Activated CD8-positive, alpha-beta T cell treated with anti-CD3 and anti-CD28 coated beads for 36 hours (primary cell): Measurements from ENCODE around the gene POFUT1. TPM values are rescaled to one million over a fixed set of nuclear protein-coding genes. Genes with fewer than 3 reads are reported as not detected.
"Not testable (repeated sequence)": the region's sequence is repeated elsewhere in the genome, so short reads cannot be mapped to it uniquely, and the experiment has no call there.

Source experiments
- ATAC-seq: fragments of 200-7000 bp; cut with Tn5 transposase; one replicate; pipeline ENCODE4 v1.10.0; 2021; ENCODE audit warnings: mild to moderate bottlenecking, moderate library complexity
- CTCF ChIA-PET: fragments of 350-600 bp; sonication (Branson Sonifier 250); formaldehyde crosslinking; loops from one replicate; lab custom pipeline; 2021; ENCODE audit warnings: antibody characterized with exemption; lab: Charles Lee
- POLR2A ChIA-PET: fragments of 350-600 bp; sonication (Branson Sonifier 250); formaldehyde crosslinking; loops from one replicate; lab custom pipeline; 2021; ENCODE audit warnings: antibody characterized with exemption; lab: Charles Lee
- DNase-seq: peaks from one replicate; pipeline ENCODE4 v3.0.0-alpha.2; 2020
- H3K27ac Mint-ChIP-seq: one replicate; pipeline ENCODE4 v1.8.0; 2021; ENCODE audit warnings: mild to moderate bottlenecking, mixed read lengths
- H3K27me3 Mint-ChIP-seq: one replicate; pipeline ENCODE4 v1.8.0; 2021; ENCODE audit warnings: mixed read lengths
- H3K36me3 Mint-ChIP-seq: one replicate; pipeline ENCODE4 v1.8.0; 2021; ENCODE audit warnings: low read depth, mixed read lengths
- H3K4me1 Mint-ChIP-seq: one replicate; pipeline ENCODE4 v1.8.0; 2021; ENCODE audit warnings: low read depth, mixed read lengths
- H3K4me3 Mint-ChIP-seq: one replicate; pipeline ENCODE4 v1.8.0; 2021; ENCODE audit warnings: mild to moderate bottlenecking, moderate library complexity, mixed read lengths
- H3K9me3 Mint-ChIP-seq: one replicate; pipeline ENCODE4 v1.8.0; 2021; ENCODE audit warnings: mixed read lengths
- CTCF ChIP-seq: fragments of 200-600 bp; IDR thresholded peaks from one replicate; pipeline ENCODE4 v1.8.0; 2022; ENCODE audit warnings: antibody characterized with exemption, mild to moderate bottlenecking
- intact Hi-C: fragments of 100-400 bp; cut with micrococcal nuclease; formaldehyde crosslinking; loops from one replicate; pipeline ENCODE4 v1.10.0; 2022
- total RNA-seq, 2 experiments: library from RNA; stranded (reverse); gene quantifications; one replicate each; pipeline ENCODE4 v1.2.3, GENCODE V29; 2021

POFUT1 gene
- total RNA-seq, 2 experiments from 2014 or later = 43.7 to 46.2 TPM

- H3K9me3 Mint-ChIP-seq = peaks cover 9% of the 10 kb centered on the region
- no peak for DNase-seq
- no peak overlapping the region for H3K27ac Mint-ChIP-seq
- H3K4me3 Mint-ChIP-seq = no peak overlapping the region
- ChIA-PET POLR2A (interaction anchor here (1.3 kb wide), 1 partner anchor 11 kb away, joined by 4 read pairs; no protein-coding TSS in a partner anchor), CTCF (no interaction called here)
- intact Hi-C loops = no loop called here
- H3K4me1 Mint-ChIP-seq = peaks cover 25% of the 10 kb centered on the region
- no peak for TF ChIP-seq CTCF
- peaks cover 8% of the 10 kb centered on the region for H3K36me3 Mint-ChIP-seq
- ATAC-seq = no peak
- peaks cover 1% of the 10 kb centered on the region for H3K27me3 Mint-ChIP-seq
These were observed 66.7 kb downstream of the POFUT1 start for GRCh38 chr20:32274359-32274758.

- H3K4me1 Mint-ChIP-seq = peaks cover 31% of the 10 kb centered on the region
- H3K9me3 Mint-ChIP-seq = not testable (repeated sequence)
These were observed 67.5 kb downstream of the POFUT1 start for GRCh38 chr20:32275163-32275562.

GRCh38 chr20:32277361-32278198, 69.9 kb downstream of the POFUT1 start, which contains the start of gene KIF3B:
Gene KIF3B, plus strand, starts transcription at chr20:32277651. Its CDS starts 32,127 bp downstream, at chr20:32309778.
- H3K4me3 Mint-ChIP-seq = peak within 1 kb of the TSS; percentile 98
- H3K27me3 Mint-ChIP-seq = no peaks in the 10 kb centered on the region
- peak within 1 kb of the TSS; percentile 97 for H3K27ac Mint-ChIP-seq
- POLR2A ChIA-PET = interaction anchor here (0.7 to 2.0 kb wide), 12 partner anchors 9 to 80 kb away, joined by 3 to 16 read pairs (median 4); partner anchors contain the start of gene ASXL1
- peaks cover 35% of the 10 kb centered on the region for H3K36me3 Mint-ChIP-seq
- CTCF ChIA-PET = interaction anchor here (1.0 to 1.3 kb wide), 2 partner anchors 9 to 13 kb away, joined by 3 read pairs; no protein-coding TSS in a partner anchor
- no peak for TF ChIP-seq CTCF
- intact Hi-C loops = no loop called here
- ATAC-seq = peak; percentile 88
- peak; percentile 93 for DNase-seq
- peaks cover 9% of the 10 kb centered on the region for H3K9me3 Mint-ChIP-seq
- H3K4me1 Mint-ChIP-seq = peaks cover 48% of the 10 kb centered on the region

More at GRCh38 chr20:32275163-32275562, 67.5 kb downstream of the POFUT1 start:
- H3K27ac Mint-ChIP-seq, H3K27me3 Mint-ChIP-seq, H3K4me3 Mint-ChIP-seq, ATAC-seq, intact Hi-C loops, DNase-seq: not testable (repeated sequence)
- ChIA-PET CTCF (interaction anchor here (0.7 kb wide), 1 partner anchor 16 kb away, joined by 3 read pairs; no protein-coding TSS in a partner anchor), POLR2A (interaction anchor here (1.3 kb wide), 1 partner anchor 10 kb away, joined by 4 read pairs; no protein-coding TSS in a partner anchor)
- peaks cover 15% of the 10 kb centered on the region for H3K36me3 Mint-ChIP-seq

- H3K27me3 Mint-ChIP-seq = no peaks in the 10 kb centered on the region
- peaks cover 9% of the 10 kb centered on the region for H3K9me3 Mint-ChIP-seq
- peaks cover 37% of the 10 kb centered on the region for H3K36me3 Mint-ChIP-seq
- POLR2A ChIA-PET = interaction anchor here (0.9 to 1.0 kb wide), 3 partner anchors 11 to 33 kb away, joined by 3 to 4 read pairs (median 3); no protein-coding TSS in a partner anchor
- TF ChIP-seq CTCF = no peak
- H3K4me3 Mint-ChIP-seq = peak overlapping the region; percentile 98
- peaks cover 50% of the 10 kb centered on the region for H3K4me1 Mint-ChIP-seq
- H3K27ac Mint-ChIP-seq = peak overlapping the region; percentile 97
- DNase-seq (peak; percentile 27), ATAC-seq (peak; percentile 32)
- CTCF ChIA-PET = no interaction called here
- intact Hi-C loops = no loop called here
These were observed 70.5 kb downstream of the POFUT1 start for GRCh38 chr20:32278199-32278643.

GRCh38 chr20:32281711-32282110, 74.0 kb downstream of the POFUT1 start:
- TF ChIP-seq CTCF = no peak
- Mint-ChIP-seq H3K4me1 (peaks cover 69% of the 10 kb centered on the region), H3K9me3 (no peaks in the 10 kb centered on the region), H3K36me3 (peaks cover 46% of the 10 kb centered on the region), H3K27ac (peak overlapping the region; percentile 84), H3K4me3 (no peak overlapping the region), H3K27me3 (no peaks in the 10 kb centered on the region)
- intact Hi-C loops = no loop called here
- ChIA-PET POLR2A (interaction anchor here (0.6 to 1.9 kb wide), 3 partner anchors 16 to 76 kb away, joined by 3 to 10 read pairs (median 4); no protein-coding TSS in a partner anchor), CTCF (no interaction called here)
- ATAC-seq (no peak), DNase-seq (peak; percentile 42)
